Erythroblast (primary cell): ENCODE measurements around the gene SLC44A3.

ENCODE experiments used
- GATA1 ChIP-seq: IDR thresholded peaks from 2 replicates; pipeline ENCODE4 v1.6.1; 2011; ENCODE audit warnings: low read depth, mild to moderate bottlenecking, control low read depth, low read length, moderate library complexity
- POLR2A ChIP-seq: IDR thresholded peaks from 2 replicates; pipeline ENCODE4 v1.6.1; 2011; ENCODE audit warnings: mild to moderate bottlenecking, low read length

- TF ChIP-seq POLR2A = no peak
- TF ChIP-seq GATA1 = no peak
Observed at GRCh38 chr1:94934551-94934950, 114.4 kb downstream of the SLC44A3 start.
